Panc1 (cell line): ENCODE data around the gene MET. TPM values are rescaled to one million over a fixed set of nuclear protein-coding genes. Genes with fewer than 3 reads are reported as not detected.
"Not testable (repeated sequence)": the region's sequence is repeated elsewhere in the genome, so short reads cannot be mapped to it uniquely, and the experiment has no call there.

Experiments
- ATAC-seq: fragments of 200-7000 bp; cut with Tn5 transposase; 2 replicates; pipeline ENCODE4 v1.9.1; 2020; ENCODE audit warnings: mild to moderate bottlenecking, moderate library complexity
- BruUV-seq: library from RNA; stranded (reverse); fragments of 400-500 nt; replicated peaks from 2 replicates; lab custom pipeline; 2021; lab: Mats Ljungman, UMichigan
- CTCF ChIA-PET: fragments of 300-600 bp; sonication (Branson Sonifier 250); formaldehyde crosslinking; loops from one replicate; lab custom pipeline; 2022; ENCODE audit warnings: antibody characterized with exemption; lab: Charles Lee
- POLR2A ChIA-PET: fragments of 300-600 bp; sonication (Branson Sonifier 250); formaldehyde crosslinking; loops from one replicate; lab custom pipeline; 2022; ENCODE audit warnings: antibody characterized with exemption; lab: Charles Lee
- DNase-seq: peaks from one replicate; pipeline ENCODE4 v3.0.0-alpha.2; 2010; ENCODE audit warnings: low read depth, low spot score
- H3K27ac ChIP-seq: 2 replicates; pipeline ENCODE4 v1.5.1; 2011; ENCODE audit warnings: mild to moderate bottlenecking, low read length, inconsistent platforms
- H3K27me3 ChIP-seq: fragments of 200-500 bp; sonication (Bioruptor generic); 2 replicates; pipeline ENCODE4 v1.6.0; 2014; ENCODE audit warnings: low read length, inconsistent platforms; ENCODE audit not compliant: control insufficient read depth, insufficient read depth
- H3K36me3 ChIP-seq: fragments of 200-500 bp; sonication (Bioruptor generic); 2 replicates; pipeline ENCODE4 v1.5.1; 2014; ENCODE audit warnings: inconsistent platforms, mild to moderate bottlenecking, low read length, moderate library complexity; ENCODE audit not compliant: control insufficient read depth, insufficient read depth
- H3K4me1 ChIP-seq: 2 replicates; pipeline ENCODE4 v1.5.1; 2011; ENCODE audit warnings: inconsistent platforms, mild to moderate bottlenecking, low read length, moderate library complexity; ENCODE audit not compliant: control insufficient read depth, insufficient read depth
- H3K4me3 ChIP-seq, 2 experiments: 2 replicates each; pipeline ENCODE4 v1.5.1; 2011 to 2012; ENCODE audit warnings: low read depth in 2 of 2, low read length in 2 of 2, mild to moderate bottlenecking in 2 of 2, inconsistent platforms in 1 of 2, moderate library complexity in 1 of 2
- H3K9me3 ChIP-seq: fragments of 200-500 bp; sonication (Bioruptor generic); 2 replicates; pipeline ENCODE4 v1.5.1; 2014; ENCODE audit warnings: low read depth, mild to moderate bottlenecking, inconsistent platforms, low read length, moderate library complexity; ENCODE audit not compliant: control insufficient read depth, insufficient read depth
- CTCF ChIP-seq: fragments of 450-650 bp; IDR thresholded peaks from 2 replicates; pipeline ENCODE4 v1.5.1; 2017; ENCODE audit warnings: mild to moderate bottlenecking
- POLR2AphosphoS5 ChIP-seq: IDR thresholded peaks from 2 replicates; pipeline ENCODE4 v1.6.1; 2012; ENCODE audit warnings: mild to moderate bottlenecking, low read depth, low read length, moderate library complexity
- SIN3A ChIP-seq: IDR thresholded peaks from 2 replicates; pipeline ENCODE4 v1.6.1; 2012; ENCODE audit warnings: low read depth, mild to moderate bottlenecking, low read length, moderate library complexity, borderline replicate concordance; ENCODE audit not compliant: insufficient read depth
- TCF7L2 ChIP-seq: IDR thresholded peaks from 2 replicates; pipeline ENCODE4 v1.6.1; 2011; ENCODE audit warnings: mild to moderate bottlenecking, low read depth, low read length, inconsistent platforms
- in situ Hi-C: cut with HindIII; loops from 2 replicates; pipeline ENCODE4 v1.10.0; 2016; ENCODE audit warnings: low sequenced_read_pairs, low pct_unique_long_range_greater_than_20kb
- intact Hi-C: fragments of 100-400 bp; cut with micrococcal nuclease; formaldehyde crosslinking; loops from one replicate; pipeline ENCODE4 v1.10.0; 2022; ENCODE audit not compliant: unreplicated experiment
- total RNA-seq: library from RNA; stranded (reverse); gene quantifications from one replicate; pipeline ENCODE4 v1.2.1, GENCODE V29; 2021; ENCODE audit not compliant: unreplicated experiment
- TF ChIP-seq, protein P1 (sequence below), 2 experiments: IDR thresholded peaks; 2 replicates each; pipeline ENCODE4 v1.6.1; 2011 to 2012; ENCODE audit warnings: low read depth in 2 of 2, control low read depth in 1 of 2, low read length in 1 of 2, mild to moderate bottlenecking in 1 of 2, moderate library complexity in 1 of 2; ENCODE audit not compliant: insufficient read depth in 1 of 2

The MET gene
- total RNA-seq, 1 experiment from 2014 or later = 103 TPM

DNA sequence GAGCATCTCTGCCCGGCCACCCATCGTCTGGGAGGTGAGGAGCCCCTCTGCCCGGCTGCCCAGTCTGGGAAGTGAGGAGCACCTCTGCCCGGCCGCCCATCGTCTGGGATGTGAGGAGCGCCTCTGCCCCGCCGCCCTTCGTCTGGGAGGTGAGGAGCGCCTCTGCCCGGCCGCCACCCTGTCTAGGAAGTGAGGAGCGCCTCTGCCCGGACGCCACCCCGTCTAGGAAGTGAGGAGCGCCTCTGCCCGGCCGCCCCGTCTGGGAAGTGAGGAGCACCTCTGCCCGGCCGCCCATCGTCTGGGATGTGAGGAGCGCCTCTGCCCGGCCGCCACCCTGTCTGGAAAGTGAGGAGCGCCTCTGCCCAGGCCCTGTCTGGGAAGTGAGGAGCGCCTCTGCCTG, 33.4 kb upstream of the MET start:
- CTCF ChIA-PET, POLR2A ChIA-PET: not testable (repeated sequence)

DNA sequence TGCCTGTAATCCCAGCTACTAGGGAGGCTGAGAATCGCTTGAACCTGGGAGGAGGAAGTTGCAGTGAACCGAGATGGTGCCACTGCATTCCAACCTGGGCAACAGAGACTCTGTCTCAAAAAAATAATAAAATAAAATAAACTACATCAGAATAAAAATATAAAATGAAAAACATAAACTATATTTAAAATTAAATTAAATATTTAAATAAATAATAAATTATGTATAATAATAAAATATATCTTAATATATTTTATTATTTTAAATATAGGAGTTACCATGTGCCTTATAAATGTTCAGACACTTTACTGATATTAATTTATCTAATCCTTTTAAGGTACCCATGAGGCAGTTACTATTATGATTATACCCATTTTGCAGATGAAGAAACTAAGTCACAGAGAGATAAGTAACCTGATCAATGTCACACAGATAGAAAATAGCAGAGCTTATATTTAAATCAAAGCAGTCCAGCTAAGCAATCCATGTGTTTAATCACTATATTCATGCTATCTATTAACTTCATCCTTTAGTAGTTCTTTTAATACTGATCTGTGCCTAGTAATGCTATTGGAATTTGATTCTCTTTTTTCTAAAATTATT, 30.3 kb upstream of the MET start:
- no peak for ATAC-seq
- DNase-seq = no peak
- CTCF ChIA-PET = interaction anchor here (0.6 kb wide), 1 partner anchor 25 kb away, joined by 5 read pairs; no protein-coding TSS in a partner anchor

More for the DNA sequence above, 33.4 kb upstream of the MET start:
- H3K27ac ChIP-seq, H3K9me3 ChIP-seq, intact Hi-C loops, in situ Hi-C loops, ATAC-seq, DNase-seq, H3K4me1 ChIP-seq, H3K27me3 ChIP-seq, H3K4me3 ChIP-seq, BruUV-seq, H3K36me3 ChIP-seq: not testable (repeated sequence)

GRCh38 chr7:116643148-116643547, 28.8 kb upstream of the MET start:
- ATAC-seq, H3K36me3 ChIP-seq, in situ Hi-C loops, BruUV-seq, H3K4me1 ChIP-seq, POLR2A ChIA-PET, H3K27me3 ChIP-seq, H3K27ac ChIP-seq, intact Hi-C loops, H3K4me3 ChIP-seq, CTCF ChIA-PET, H3K9me3 ChIP-seq, DNase-seq: not testable (repeated sequence)

More for the DNA sequence above, 30.3 kb upstream of the MET start:
- no peaks in the 10 kb centered on the region for H3K9me3 ChIP-seq
- no TSS peak for BruUV-seq
- H3K27ac ChIP-seq = no peak overlapping the region
- TF ChIP-seq, protein P1, sequence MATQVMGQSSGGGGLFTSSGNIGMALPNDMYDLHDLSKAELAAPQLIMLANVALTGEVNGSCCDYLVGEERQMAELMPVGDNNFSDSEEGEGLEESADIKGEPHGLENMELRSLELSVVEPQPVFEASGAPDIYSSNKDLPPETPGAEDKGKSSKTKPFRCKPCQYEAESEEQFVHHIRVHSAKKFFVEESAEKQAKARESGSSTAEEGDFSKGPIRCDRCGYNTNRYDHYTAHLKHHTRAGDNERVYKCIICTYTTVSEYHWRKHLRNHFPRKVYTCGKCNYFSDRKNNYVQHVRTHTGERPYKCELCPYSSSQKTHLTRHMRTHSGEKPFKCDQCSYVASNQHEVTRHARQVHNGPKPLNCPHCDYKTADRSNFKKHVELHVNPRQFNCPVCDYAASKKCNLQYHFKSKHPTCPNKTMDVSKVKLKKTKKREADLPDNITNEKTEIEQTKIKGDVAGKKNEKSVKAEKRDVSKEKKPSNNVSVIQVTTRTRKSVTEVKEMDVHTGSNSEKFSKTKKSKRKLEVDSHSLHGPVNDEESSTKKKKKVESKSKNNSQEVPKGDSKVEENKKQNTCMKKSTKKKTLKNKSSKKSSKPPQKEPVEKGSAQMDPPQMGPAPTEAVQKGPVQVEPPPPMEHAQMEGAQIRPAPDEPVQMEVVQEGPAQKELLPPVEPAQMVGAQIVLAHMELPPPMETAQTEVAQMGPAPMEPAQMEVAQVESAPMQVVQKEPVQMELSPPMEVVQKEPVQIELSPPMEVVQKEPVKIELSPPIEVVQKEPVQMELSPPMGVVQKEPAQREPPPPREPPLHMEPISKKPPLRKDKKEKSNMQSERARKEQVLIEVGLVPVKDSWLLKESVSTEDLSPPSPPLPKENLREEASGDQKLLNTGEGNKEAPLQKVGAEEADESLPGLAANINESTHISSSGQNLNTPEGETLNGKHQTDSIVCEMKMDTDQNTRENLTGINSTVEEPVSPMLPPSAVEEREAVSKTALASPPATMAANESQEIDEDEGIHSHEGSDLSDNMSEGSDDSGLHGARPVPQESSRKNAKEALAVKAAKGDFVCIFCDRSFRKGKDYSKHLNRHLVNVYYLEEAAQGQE (IDR thresholded peaks at IDR 0.05; ENCODE audit: insufficient read depth in 1 of 2, low read depth in 2 of 2, low read length in 1 of 2) = no peak
- no peak for TF ChIP-seq CTCF
- no peak for TF ChIP-seq SIN3A
- no peak for TF ChIP-seq POLR2AphosphoS5
- TF ChIP-seq TCF7L2 = no peak
- H3K27me3 ChIP-seq = no peaks in the 10 kb centered on the region
- H3K4me3 ChIP-seq = no peak overlapping the region
- POLR2A ChIA-PET = no interaction called here
- in situ Hi-C loops (no loop called here), intact Hi-C loops (no loop called here)
- H3K36me3 ChIP-seq = no peaks in the 10 kb centered on the region
- no peaks in the 10 kb centered on the region for H3K4me1 ChIP-seq
